T-helper 17 cell (primary cell): ENCODE data around the gene HNRNPAB. TPM values are rescaled to one million over a fixed set of nuclear protein-coding genes. Genes with fewer than 3 reads are reported as not detected.
"Not testable (repeated sequence)": the region's sequence is repeated elsewhere in the genome, so short reads cannot be mapped to it uniquely, and the experiment has no call there.

ENCODE experiments used
- ATAC-seq: fragments of 150-1000 bp; cut with Tn5 transposase; 2 replicates; pipeline ENCODE4 v1.10.0; 2021; ENCODE audit warnings: mild to moderate bottlenecking, moderate library complexity
- DNase-seq, 3 donors: peaks; one replicate each; pipeline versions ENCODE4 v3.0.0 to v3.0.0-alpha.2; 2020 to 2021
- H3K9me3 ChIP-seq: one replicate; pipeline ENCODE4 v1.7.0; 2013; ENCODE audit warnings: low read length, mild to moderate bottlenecking; ENCODE audit not compliant: control insufficient read depth, poor library complexity, severe bottlenecking
- H3K27ac Mint-ChIP-seq: one replicate; pipeline ENCODE4 v1.8.0; 2022; ENCODE audit warnings: mild to moderate bottlenecking, moderate library complexity, mixed read lengths
- H3K27me3 Mint-ChIP-seq: one replicate; pipeline ENCODE4 v1.8.0; 2022; ENCODE audit warnings: mixed read lengths
- H3K36me3 Mint-ChIP-seq: one replicate; pipeline ENCODE4 v1.8.0; 2022; ENCODE audit warnings: low read depth, mixed read lengths
- H3K4me1 Mint-ChIP-seq: one replicate; pipeline ENCODE4 v1.8.0; 2022; ENCODE audit warnings: mild to moderate bottlenecking, mixed read lengths
- H3K4me3 Mint-ChIP-seq: one replicate; pipeline ENCODE4 v1.8.0; 2022; ENCODE audit warnings: mild to moderate bottlenecking, moderate library complexity, mixed read lengths
- total RNA-seq, 4 donors: library from RNA in 2 of 4; stranded (reverse) in 2 of 4; gene quantifications; one replicate each; pipeline ENCODE4 v1.2.3 and lab custom pipeline; 2022 to 2026

Gene HNRNPAB
- total RNA-seq, 2 donors from 2014 or later, result 89.5 to 90.5 TPM

DNA sequence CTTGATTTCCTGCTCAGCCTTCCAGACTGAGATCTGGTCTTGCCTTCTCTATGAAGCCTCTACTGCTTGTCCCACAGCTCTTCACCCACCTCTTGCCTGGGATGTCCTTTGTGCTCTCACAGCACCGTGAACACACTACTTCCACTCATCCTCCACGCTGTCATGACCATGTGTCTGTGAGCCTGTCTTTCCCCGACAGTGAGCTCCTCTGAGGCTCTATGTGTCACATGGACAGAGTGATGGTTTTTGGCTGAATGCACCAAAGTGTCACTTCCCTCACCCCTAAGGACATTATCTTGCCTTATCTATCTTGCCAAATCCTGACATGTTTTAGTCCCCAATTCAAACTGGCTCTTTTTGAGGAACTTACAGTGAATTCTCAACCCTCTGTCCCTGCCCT lies 16.9 kb downstream of the HNRNPAB start:
- Mint-ChIP-seq H3K4me3 (peak overlapping the region; percentile 56), H3K27ac (peak overlapping the region; percentile 83), H3K27me3 (no peaks in the 10 kb centered on the region), H3K36me3 (peaks cover 10% of the 10 kb centered on the region), H3K4me1 (peaks cover 31% of the 10 kb centered on the region)
- no peak for DNase-seq
- H3K9me3 ChIP-seq, result no peaks in the 10 kb centered on the region
- peak; percentile 30 for ATAC-seq

DNA sequence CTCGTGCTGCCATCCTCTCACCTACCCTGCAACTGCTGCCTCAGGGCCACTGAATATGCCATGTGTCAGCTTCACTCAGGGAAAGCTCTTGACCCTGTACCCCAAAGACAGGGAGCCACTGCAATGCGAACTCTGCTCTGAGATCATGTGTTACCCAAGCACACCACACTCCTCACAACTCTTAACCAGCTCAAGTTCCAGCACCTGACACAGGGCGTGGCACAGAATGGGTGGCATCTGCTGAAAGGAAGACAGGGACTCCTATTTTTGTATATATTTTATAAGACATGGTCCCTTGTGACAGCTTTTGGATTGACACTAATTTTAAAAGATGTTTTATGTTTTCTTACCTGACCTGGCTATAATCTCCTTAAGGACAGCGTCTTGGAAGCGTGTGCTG lies 17.5 kb downstream of the HNRNPAB start:
- H3K4me3 Mint-ChIP-seq, result no peak overlapping the region
- peaks cover 9% of the 10 kb centered on the region for H3K36me3 Mint-ChIP-seq
- DNase-seq (no peak), ATAC-seq (peak; percentile 26)
- H3K27ac Mint-ChIP-seq, result peak overlapping the region; percentile 83
- H3K9me3 ChIP-seq, result no peaks in the 10 kb centered on the region
- peaks cover 33% of the 10 kb centered on the region for H3K4me1 Mint-ChIP-seq
- H3K27me3 Mint-ChIP-seq, result no peaks in the 10 kb centered on the region

DNA sequence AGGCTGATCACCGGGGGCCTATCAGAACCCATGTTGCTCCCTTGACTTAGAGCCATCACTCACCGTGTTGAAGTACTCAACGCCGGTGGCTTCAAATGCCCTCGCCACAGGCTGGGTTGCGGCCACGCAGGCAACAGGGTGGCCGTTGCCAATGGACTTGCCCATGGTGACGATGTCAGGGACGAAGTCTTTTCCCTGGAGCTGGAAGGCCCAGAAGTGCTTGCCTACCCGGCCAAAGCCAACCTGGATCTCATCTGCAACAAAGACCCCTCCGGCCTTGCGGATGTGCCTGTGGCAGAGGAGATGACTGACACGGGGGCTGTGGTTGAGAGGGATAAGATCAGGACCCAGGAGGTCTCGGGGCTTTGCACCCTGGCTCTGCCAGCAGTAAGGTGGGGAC lies 18.0 kb downstream of the HNRNPAB start:
- no peaks in the 10 kb centered on the region for H3K9me3 ChIP-seq
- ATAC-seq (no peak), DNase-seq (no peak)
- Mint-ChIP-seq H3K36me3 (peaks cover 9% of the 10 kb centered on the region), H3K4me3 (no peak overlapping the region), H3K27me3 (no peaks in the 10 kb centered on the region), H3K4me1 (peaks cover 36% of the 10 kb centered on the region), H3K27ac (peak overlapping the region; percentile 83)

DNA sequence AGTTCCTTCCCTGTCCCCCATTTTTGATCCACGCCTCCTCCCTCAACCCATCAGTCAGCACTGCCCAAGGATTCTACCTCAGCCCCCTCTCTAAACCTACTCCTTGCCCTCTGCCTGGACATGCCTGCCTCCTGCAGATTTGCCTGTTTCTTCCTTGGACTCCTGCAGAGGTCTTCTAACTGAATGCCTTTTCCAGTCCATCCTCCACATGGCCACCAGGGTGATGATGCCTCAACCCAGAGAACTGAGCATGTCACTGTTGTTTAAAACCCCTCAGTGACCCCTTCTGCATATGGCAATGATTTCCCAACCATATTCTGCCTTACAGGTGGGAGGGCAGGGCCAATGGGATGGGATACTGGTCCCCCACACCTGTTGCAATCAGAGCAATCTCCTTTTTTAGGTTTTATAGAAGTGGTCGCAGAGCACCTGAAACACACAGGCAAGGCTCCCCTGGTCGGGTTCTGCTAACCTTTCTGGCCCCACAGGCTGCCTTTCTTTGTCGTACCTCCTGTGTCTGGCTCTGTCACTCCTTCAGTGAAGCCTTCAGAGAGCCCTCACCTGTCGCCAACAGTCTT lies 19.0 kb downstream of the HNRNPAB start:
- no peak for DNase-seq
- H3K27ac Mint-ChIP-seq, result peak overlapping the region; percentile 83
- H3K36me3 Mint-ChIP-seq, result peaks cover 18% of the 10 kb centered on the region
- H3K4me1 Mint-ChIP-seq, result peaks cover 44% of the 10 kb centered on the region
- H3K9me3 ChIP-seq, result no peaks in the 10 kb centered on the region
- H3K27me3 Mint-ChIP-seq, result no peaks in the 10 kb centered on the region
- H3K4me3 Mint-ChIP-seq, result no peak overlapping the region
- ATAC-seq, result no peak

GRCh38 chr5:178223828-178224335 lies 19.5 kb downstream of the HNRNPAB start:
- no peaks in the 10 kb centered on the region for H3K27me3 Mint-ChIP-seq
- H3K9me3 ChIP-seq, result no peaks in the 10 kb centered on the region
- H3K27ac Mint-ChIP-seq, result peak overlapping the region; percentile 83
- H3K4me1 Mint-ChIP-seq, result peaks cover 45% of the 10 kb centered on the region
- H3K36me3 Mint-ChIP-seq, result peaks cover 18% of the 10 kb centered on the region
- ATAC-seq (no peak), DNase-seq (no peak)
- H3K4me3 Mint-ChIP-seq, result peak overlapping the region; percentile 52

DNA sequence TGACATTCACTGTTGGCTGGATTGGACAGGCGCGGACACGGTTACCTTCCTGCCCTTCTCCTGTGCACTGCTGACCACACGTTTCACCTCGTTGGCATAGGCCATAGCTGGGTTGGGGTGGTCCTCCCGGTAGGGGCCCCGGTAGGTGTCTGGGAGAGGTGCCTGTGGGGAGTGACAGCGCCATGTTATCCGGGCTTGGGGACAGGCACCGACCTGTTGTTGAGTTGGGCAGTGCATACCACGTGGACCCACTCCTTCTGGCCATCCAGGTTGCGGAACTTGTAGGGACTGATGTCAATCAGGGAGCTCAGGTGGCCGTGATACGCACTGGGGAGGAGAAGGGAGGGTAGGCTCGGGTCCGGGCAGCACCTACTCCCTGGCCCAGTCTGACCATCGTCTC lies 20.1 kb downstream of the HNRNPAB start:
- peak overlapping the region; percentile 83 for H3K27ac Mint-ChIP-seq
- ATAC-seq (no peak), DNase-seq (no peak)
- no peaks in the 10 kb centered on the region for H3K27me3 Mint-ChIP-seq
- H3K36me3 Mint-ChIP-seq, result peaks cover 18% of the 10 kb centered on the region
- H3K4me1 Mint-ChIP-seq, result peaks cover 50% of the 10 kb centered on the region
- H3K4me3 Mint-ChIP-seq, result no peak overlapping the region
- no peaks in the 10 kb centered on the region for H3K9me3 ChIP-seq

GRCh38 chr5:178225174-178225573 lies 20.8 kb downstream of the HNRNPAB start:
- ATAC-seq, result no peak
- Mint-ChIP-seq H3K4me3 (no peak overlapping the region), H3K36me3 (peaks cover 18% of the 10 kb centered on the region), H3K27me3 (no peaks in the 10 kb centered on the region), H3K4me1 (peaks cover 57% of the 10 kb centered on the region), H3K27ac (peak overlapping the region; percentile 57)
- no peaks in the 10 kb centered on the region for H3K9me3 ChIP-seq
- DNase-seq, result no peak

GRCh38 chr5:178227138-178227659 lies 22.9 kb downstream of the HNRNPAB start:
- H3K9me3 ChIP-seq, result no peaks in the 10 kb centered on the region
- H3K4me1 Mint-ChIP-seq, result peaks cover 56% of the 10 kb centered on the region
- H3K27ac Mint-ChIP-seq, result peak overlapping the region; percentile 65
- H3K27me3 Mint-ChIP-seq, result no peaks in the 10 kb centered on the region
- no peak for DNase-seq
- H3K4me3 Mint-ChIP-seq, result peak overlapping the region; percentile 12
- H3K36me3 Mint-ChIP-seq, result peaks cover 11% of the 10 kb centered on the region
- ATAC-seq, result no peak

DNA sequence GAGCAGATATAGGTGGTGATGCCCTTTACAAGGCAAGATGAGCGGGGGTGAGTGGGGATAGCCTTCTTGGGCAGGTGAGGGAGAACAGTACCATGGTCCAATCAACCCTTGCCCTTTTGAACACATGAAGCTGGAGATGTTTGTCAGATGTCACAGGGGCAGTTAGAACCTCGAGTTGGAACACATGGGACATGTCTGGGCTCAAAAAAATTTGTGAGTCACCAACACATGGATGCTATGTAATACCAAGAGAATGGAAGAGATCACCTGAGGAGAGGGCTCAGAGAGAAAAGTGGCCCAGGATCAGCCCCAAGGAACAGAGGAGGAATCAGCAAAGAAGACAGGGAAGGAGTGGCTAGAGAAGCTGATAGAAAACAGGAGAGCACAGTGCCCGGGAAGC lies 23.6 kb downstream of the HNRNPAB start:
- no peaks in the 10 kb centered on the region for H3K27me3 Mint-ChIP-seq
- H3K4me1 Mint-ChIP-seq, result peaks cover 56% of the 10 kb centered on the region
- ATAC-seq (no peak), DNase-seq (no peak)
- peak overlapping the region; percentile 25 for H3K4me3 Mint-ChIP-seq
- H3K9me3 ChIP-seq, result no peaks in the 10 kb centered on the region
- H3K27ac Mint-ChIP-seq, result peak overlapping the region; percentile 65
- peaks cover 11% of the 10 kb centered on the region for H3K36me3 Mint-ChIP-seq

- no peak overlapping the region for H3K27ac Mint-ChIP-seq
- DNase-seq (no peak), ATAC-seq (no peak)
- H3K9me3 ChIP-seq, result no peaks in the 10 kb centered on the region
- no peaks in the 10 kb centered on the region for H3K27me3 Mint-ChIP-seq
- H3K4me3 Mint-ChIP-seq, result no peak overlapping the region
- peaks cover 52% of the 10 kb centered on the region for H3K4me1 Mint-ChIP-seq
- peaks cover 11% of the 10 kb centered on the region for H3K36me3 Mint-ChIP-seq
These were observed 24.3 kb downstream of the HNRNPAB start for GRCh38 chr5:178228609-178229008.

DNA sequence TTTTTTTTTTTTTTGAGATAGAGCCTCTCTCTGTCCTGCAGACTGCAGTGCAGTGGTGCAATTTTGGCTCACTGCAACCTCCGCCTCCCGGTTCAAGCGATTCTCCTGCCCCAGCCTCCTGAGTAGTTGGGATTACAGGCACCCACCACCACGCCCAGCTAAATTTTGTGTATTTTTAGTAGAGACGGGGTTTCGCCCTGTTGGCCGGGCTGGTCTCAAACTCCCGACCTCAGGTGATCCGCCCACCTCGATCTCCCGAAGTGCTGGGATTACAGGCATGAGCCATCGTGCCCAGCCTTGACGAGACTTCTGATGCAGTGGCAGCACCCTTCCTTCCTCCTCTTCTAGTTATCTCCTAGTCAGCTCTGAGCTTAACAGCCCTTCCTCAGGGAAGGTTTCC lies 24.8 kb downstream of the HNRNPAB start:
- not testable (repeated sequence) for ATAC-seq, H3K9me3 ChIP-seq, H3K27ac Mint-ChIP-seq, DNase-seq, H3K27me3 Mint-ChIP-seq
- peak overlapping the region; percentile 41 for H3K4me3 Mint-ChIP-seq
- H3K36me3 Mint-ChIP-seq, result peaks cover 11% of the 10 kb centered on the region
- peaks cover 47% of the 10 kb centered on the region for H3K4me1 Mint-ChIP-seq

- H3K9me3 ChIP-seq, result no peaks in the 10 kb centered on the region
- ATAC-seq (no peak), DNase-seq (no peak)
- Mint-ChIP-seq H3K27ac (peak overlapping the region; percentile 81), H3K4me3 (peak overlapping the region; percentile 86), H3K27me3 (no peaks in the 10 kb centered on the region), H3K36me3 (peaks cover 10% of the 10 kb centered on the region), H3K4me1 (peaks cover 46% of the 10 kb centered on the region)
These were observed 25.5 kb downstream of the HNRNPAB start for GRCh38 chr5:178229861-178230260.

DNA sequence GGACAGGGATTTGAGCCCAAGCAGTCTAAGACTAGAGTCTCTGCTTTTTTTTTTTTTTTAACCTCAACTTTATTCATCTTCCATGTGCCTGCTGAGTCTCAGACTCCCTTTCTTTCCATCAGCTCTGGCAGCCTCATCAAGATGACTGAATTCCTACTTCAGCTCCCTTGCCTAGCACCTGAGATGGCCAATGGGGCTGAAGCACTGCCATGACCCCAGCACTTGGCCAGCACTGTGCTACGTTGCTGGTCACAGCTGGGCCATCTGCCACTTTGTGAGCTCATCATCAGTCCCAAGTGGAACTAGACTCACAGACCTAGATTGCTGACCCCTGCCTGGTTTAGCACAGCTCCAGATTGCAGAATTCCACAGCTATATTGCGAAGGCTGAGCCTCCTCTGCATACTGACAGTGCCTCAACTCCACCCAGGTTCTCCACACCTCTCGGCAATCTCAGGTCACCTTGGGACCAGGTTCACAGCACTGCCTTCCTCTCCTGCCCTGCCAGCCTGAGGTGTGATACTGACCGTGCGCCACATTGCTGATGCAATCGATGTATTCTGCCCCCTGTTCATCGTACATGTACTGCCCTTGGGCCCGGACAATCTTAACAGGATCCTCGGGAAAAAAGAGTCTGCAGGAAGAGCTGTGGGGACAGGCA lies 26.7 kb downstream of the HNRNPAB start:
- Mint-ChIP-seq H3K27ac (peak overlapping the region; percentile 81), H3K27me3 (no peaks in the 10 kb centered on the region), H3K4me3 (peak overlapping the region; percentile 86), H3K36me3 (peaks cover 9% of the 10 kb centered on the region), H3K4me1 (peaks cover 51% of the 10 kb centered on the region)
- DNase-seq (no peak), ATAC-seq (no peak)
- H3K9me3 ChIP-seq, result no peaks in the 10 kb centered on the region
